GM18505 (cell line): ENCODE data around the gene USH2A.

Experiments
- ATAC-seq: cut with Tn5 transposase; IDR thresholded peaks from one replicate; pipeline ENCODE4 v1.9.1; 2021; ENCODE audit not compliant: unreplicated experiment
- POLR2A ChIP-seq: IDR thresholded peaks from 4 replicates; pipeline ENCODE4 v1.6.1; 2011; ENCODE audit warnings: borderline replicate concordance; ENCODE audit not compliant: insufficient read depth, insufficient read length; ENCODE audit errors: extremely low read depth

USH2A gene

DNA sequence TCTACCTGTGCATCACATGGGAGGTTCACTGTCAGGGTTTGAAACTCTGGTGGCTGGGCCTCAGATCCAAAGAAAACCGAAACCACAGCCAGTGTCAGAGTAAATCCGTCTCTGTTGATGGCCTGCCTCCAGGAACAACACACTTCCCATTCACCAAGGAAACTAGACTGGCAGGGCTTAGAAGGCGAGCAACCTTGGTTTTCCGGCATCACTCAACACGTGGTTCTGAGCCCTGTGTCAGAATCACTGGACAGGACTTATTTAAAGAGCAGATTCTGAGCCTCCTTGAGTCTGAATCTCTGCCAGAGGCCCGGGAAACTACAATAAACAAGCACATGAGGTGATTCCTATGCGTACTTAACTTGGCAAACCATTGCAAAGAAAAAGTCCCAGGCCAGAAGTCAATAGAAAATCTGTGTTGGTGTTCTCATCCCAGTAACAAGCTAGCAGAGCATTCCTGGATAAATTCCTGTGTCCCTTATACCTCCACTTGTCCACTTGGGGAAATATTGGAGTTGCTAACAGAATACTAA lies 786.1 kb downstream of the USH2A start:
- no peak for TF ChIP-seq POLR2A
- ATAC-seq, result no peak

DNA sequence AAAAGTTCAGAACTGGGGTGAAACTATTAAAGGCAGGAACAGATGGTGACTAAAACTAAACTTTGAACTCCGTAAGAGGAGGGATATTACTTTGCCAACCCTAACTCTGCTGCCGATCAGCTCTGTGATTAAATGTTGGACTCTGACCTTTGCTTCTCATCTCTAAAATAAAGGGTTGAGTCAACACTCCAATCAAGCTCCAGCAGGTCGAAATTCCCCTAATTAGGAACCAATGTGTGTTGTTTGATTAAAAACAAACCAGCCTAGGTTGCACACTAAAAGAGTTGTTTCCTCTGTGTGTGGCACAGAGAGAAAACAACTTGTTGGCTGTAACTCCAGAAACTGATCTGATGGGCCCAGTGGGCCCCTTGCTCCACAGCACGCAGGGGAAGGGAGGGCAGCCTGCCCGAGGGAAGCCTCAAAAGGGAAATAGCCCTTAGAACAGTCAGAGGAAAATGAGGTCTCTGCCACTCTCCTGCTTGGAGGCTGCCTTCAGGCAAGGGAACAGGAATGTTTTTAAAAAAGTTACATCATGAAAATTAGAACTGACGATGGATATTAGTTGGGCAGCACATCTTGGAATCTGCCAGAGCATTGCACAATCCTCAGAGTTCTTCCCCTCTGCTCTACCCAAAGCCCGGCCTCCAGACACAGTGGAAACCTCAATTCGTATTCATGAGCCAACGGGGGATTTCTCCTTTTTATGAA lies 786.8 kb downstream of the USH2A start:
- TF ChIP-seq POLR2A, result no peak
- ATAC-seq, result no peak

DNA sequence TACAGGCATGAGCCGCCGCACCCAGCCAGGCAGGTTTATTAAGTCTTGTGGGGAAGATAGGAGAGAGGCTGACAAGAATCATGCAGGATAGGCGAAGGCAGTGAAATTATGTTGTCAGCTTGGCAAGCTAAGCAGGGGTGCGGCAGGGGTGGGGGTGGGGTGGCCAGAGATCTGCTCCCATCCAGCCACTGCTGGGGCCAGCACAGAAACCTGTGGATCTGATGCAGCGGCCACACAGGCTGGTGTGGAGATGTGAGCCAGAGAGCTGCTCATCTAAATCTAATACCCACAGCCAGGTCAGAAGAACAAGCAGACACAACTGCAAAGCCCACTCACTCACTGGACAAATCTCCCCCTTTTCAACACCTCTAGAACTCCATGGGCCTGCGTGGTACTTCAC lies 787.4 kb downstream of the USH2A start:
- TF ChIP-seq POLR2A, result no peak
- no peak for ATAC-seq

DNA sequence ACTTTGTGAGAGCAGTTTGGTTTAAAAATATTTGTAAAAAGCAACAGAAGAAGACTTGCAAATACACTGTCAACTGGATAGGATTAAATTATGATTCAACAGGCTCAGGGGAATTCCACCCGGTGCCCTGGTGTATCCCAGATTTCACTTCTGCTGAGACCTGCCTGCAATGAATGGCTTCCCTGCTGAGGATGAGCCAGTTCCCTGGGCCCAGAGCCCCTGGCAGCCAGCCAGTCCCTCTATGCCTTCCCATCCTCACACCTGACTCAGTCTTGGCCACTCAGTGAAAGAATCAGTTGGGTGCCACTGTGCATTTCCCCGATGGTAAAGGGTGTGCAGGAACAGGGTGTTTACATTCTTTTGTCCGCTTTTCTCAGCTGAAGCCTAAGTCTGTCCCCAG lies 791.8 kb downstream of the USH2A start:
- TF ChIP-seq POLR2A, result no peak
- no peak for ATAC-seq

DNA sequence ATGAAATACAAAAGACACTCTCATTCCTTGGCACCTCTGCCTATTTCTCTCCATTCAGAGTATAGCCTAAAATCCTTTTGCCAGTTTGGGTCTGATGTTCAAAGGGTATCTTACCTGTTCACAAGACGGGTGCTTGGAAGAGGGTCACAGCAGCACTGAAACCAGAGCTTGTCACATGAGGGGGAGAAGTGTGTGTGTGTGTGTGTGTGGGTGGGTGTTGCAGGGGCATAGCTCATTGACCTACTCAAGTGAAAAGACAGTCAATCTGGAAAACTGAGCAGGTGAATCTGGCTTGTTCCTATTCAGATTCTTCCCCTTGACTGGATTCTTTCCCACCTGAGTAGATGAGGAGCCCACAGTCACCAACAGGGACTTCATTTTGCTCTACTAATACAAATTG lies 792.2 kb downstream of the USH2A start:
- no peak for ATAC-seq
- TF ChIP-seq POLR2A, result no peak

DNA sequence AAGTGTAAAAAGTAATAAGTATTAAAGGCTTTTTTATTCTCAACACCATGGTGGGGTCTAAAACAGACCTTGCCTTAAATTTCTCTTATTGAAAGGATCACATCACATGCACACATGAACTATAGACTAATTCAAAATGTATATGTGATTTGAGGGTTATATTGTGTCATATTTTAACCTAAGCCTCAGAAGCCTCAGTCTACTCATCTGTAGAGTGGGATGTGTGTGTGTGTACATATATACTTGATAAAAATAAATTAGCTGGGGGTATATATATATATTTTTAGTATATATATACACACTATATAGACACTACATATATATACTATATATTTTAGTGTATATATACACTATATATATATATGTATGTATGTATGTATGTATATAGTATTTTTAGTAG lies 797.3 kb downstream of the USH2A start:
- no peak for ATAC-seq
- TF ChIP-seq POLR2A, result no peak

DNA sequence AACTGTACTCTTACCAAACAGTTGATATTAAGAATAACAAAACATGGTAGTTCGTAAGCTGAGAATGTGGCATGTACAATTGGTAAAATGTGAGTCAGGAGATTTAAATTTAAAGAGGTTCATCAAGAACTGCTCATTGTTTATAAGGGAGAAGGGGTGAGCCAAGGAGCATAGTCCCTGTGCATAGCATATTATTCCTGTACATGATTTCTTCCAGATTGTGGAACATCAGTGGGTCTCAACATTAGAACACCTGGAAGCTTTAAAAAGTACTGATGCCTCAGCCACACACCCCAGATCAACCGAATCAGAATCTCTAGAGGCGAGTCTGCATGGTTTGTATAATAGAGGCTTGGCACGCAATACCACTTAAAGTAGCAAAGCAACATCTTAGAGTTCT lies 800.1 kb downstream of the USH2A start:
- no peak for TF ChIP-seq POLR2A
- no peak for ATAC-seq

DNA sequence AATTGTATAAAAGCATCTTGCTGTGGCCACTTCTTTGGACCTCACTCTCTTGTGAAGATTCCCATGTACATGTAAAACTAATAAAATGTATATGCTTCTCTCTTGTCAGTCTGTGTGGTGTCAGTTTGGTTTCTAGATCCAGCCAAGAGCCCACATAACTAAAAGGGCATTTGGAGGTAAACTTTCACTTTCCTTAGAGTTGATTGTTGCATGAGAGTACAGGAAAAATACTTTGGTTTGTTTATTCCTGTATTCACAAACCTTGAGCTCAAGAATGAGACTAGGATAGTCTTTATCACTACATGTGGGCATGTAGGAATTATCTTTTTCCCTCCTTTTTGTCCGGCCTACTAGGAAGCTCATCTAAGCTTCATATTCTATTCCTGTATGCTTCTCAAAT lies 805.3 kb downstream of the USH2A start:
- TF ChIP-seq POLR2A, result no peak
- peak; percentile 65 for ATAC-seq

DNA sequence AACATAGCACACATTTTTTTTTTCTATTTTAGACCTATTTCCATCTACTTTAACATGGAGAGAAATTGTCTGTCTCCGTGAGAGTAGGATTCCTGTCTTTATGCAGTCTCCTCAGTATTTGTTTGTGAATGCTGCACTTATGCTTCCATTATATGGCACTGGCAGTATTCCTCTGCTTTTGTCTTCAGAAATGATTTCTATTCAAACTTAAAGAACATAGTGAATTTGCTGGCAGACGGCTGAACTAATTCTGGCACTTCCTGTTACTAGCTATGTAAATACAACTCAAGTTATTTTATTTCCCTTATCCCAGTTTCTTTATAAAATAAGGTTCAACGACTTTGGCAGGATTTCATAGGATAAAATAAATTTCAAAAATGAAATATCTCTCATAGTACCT lies 810.9 kb downstream of the USH2A start:
- TF ChIP-seq POLR2A, result no peak
- no peak for ATAC-seq

DNA sequence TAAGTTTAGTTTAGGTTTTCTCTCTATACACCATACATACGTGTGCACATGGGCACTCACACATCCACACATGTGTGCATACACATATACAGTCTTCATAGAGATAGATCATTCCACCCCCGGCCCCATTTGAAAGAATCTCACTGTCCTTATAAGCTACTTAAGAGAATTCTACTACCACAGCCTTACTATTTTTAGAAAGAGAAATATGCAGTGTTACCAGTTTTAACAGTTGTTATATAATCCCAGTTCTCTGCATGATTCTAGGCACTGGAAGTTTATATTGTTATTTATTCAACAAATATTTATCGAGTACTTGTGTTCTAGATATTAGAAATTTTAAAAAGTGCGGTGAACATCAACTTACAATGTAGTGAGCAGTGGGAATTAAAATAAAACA lies 814.6 kb downstream of the USH2A start:
- ATAC-seq, result no peak
- TF ChIP-seq POLR2A, result no peak

DNA sequence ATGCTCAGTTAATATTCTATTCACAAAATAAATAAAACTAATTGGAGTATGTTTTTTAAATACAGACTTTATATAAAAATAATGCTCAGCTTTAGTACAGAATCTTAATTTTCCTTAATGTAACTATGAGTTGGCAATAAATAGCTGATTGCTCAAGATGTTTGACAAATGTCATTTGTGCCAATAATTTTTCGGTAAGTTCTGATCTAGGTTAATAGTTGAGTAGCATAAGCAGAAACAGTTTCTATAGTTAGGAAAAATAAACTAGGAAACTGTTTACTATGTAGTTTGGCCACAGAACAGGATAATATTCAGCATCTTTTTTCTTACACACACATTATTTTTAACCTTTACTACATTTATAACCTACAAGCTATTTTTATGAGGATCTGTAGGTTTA lies 815.8 kb downstream of the USH2A start:
- no peak for TF ChIP-seq POLR2A
- no peak for ATAC-seq

DNA sequence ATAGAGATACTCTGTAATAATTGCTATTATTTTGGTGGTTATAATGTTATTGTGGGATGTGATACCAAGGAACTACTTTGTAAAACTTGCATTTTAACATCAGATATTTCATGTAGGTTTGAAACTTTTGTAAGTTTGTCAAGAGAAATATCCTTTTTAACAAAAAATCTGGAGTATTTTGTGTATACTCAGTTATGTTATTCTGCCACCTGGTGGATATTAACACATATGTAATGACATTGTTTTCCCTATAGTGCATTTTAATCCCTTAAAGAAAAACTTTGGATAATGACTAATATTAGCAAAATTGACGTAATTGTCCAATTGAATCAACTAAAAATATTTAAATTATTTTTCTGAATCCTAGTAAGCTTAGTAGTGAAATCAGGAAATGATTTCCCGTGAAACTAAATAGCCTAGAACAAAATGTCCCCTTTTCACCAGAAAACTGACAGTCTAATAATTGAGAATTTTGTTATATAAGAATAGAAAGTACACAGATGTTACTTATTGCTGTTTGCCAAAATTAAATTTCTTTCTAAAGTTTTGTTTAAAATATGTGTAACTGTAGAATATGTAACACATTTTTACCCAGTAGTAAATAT lies 816.6 kb downstream of the USH2A start:
- peak; percentile 56 for ATAC-seq

DNA sequence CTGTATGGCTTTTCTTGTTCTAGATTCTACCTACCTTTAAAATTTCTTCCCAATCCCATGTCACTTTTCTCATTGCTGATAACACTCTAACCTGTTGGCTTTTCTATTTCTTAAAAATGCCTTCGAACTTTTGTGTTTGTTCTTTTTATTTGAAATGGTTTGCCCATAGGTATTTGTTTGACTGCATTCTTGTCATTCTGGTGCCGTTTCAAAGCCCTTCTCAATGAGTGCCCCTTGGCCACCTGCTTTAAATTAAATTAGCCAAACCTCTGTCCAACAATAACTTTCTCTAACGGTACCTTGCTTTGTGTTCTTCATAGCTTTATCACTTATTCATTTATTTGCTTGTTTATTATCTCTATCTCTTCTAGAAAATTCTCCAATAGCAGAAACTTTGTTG lies 817.2 kb downstream of the USH2A start:
- no peak for ATAC-seq
- no peak for TF ChIP-seq POLR2A

More for the DNA sequence above, 816.6 kb downstream of the USH2A start:
- no peak for TF ChIP-seq POLR2A

DNA sequence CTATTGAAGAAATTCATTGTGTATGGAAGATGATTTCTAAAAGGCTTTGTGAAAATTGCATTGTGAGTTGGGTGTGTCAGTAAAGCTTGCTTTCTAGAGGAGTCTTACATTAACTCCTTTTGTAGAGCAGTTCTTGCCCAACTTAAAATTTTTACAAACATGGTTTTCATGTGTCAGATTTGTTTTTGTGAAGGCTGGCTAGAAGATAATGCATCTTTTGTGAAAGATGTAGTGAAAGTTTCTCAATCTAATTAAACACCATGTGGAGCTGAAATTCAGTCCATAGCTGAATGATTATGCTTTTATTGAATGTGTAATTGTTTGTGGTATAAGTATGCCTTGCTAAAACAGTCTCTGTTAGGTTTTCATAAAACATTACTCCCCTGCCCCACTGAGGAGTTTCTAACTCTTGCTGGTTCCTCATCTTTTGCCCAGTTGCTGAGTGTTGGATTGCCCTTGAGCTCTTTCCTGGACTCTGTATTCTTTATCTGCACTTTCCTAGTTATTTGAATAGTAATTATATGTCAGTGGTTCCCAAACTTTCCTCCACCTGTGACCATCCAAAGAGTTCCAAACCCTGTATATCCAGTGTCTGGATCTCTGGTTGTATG lies 818.1 kb downstream of the USH2A start:
- TF ChIP-seq POLR2A, result no peak
- ATAC-seq, result no peak
